GM23248 (cell line): Measurements from ENCODE around the gene RBBP6. TPM values are rescaled to one million over a fixed set of nuclear protein-coding genes. Genes with fewer than 3 reads are reported as not detected.
"Not testable (repeated sequence)": the region's sequence is repeated elsewhere in the genome, so short reads cannot be mapped to it uniquely, and the experiment has no call there.

Experiments
- DNase-seq: peaks from one replicate; pipeline ENCODE4 v3.0.0-alpha.2; 2015
- H2AFZ ChIP-seq: fragments of 200-600 bp; sonication (generic); 2 replicates; pipeline ENCODE4 v1.6.1; 2016; ENCODE audit warnings: antibody characterized with exemption
- H3F3A ChIP-seq: fragments of 200-600 bp; sonication (generic); 2 replicates; pipeline ENCODE4 v1.6.1; 2016; ENCODE audit warnings: mild to moderate bottlenecking, antibody characterized with exemption, mixed run types; ENCODE audit not compliant: insufficient read depth
- H3K27ac ChIP-seq: fragments of 200-600 bp; sonication (generic); 2 replicates; pipeline ENCODE4 v1.5.1; 2016; ENCODE audit warnings: mild to moderate bottlenecking
- H3K27me3 ChIP-seq: fragments of 200-600 bp; sonication (generic); replicated peaks from 2 replicates; pipeline ENCODE4 v1.6.1; 2016; ENCODE audit warnings: mild to moderate bottlenecking; ENCODE audit not compliant: insufficient read depth
- H3K36me3 ChIP-seq: fragments of 200-600 bp; sonication (generic); 2 replicates; pipeline ENCODE4 v1.6.1; 2016; ENCODE audit warnings: low read depth, mild to moderate bottlenecking
- H3K4me1 ChIP-seq: fragments of 200-600 bp; sonication (generic); 2 replicates; pipeline ENCODE4 v1.6.1; 2016; ENCODE audit warnings: mild to moderate bottlenecking; ENCODE audit not compliant: insufficient read depth
- H3K4me2 ChIP-seq: fragments of 200-600 bp; sonication (generic); one replicate; pipeline ENCODE4 v1.6.1; 2016; ENCODE audit warnings: mild to moderate bottlenecking; ENCODE audit not compliant: unreplicated experiment
- H3K4me3 ChIP-seq: fragments of 200-600 bp; sonication (generic); 2 replicates; pipeline ENCODE4 v1.5.1; 2016; ENCODE audit warnings: mild to moderate bottlenecking
- H3K79me2 ChIP-seq: fragments of 200-600 bp; sonication (generic); 2 replicates; pipeline ENCODE4 v1.6.1; 2016; ENCODE audit warnings: mild to moderate bottlenecking; ENCODE audit not compliant: insufficient read depth
- H3K9ac ChIP-seq: fragments of 200-600 bp; sonication (generic); 2 replicates; pipeline ENCODE4 v1.6.1; 2016; ENCODE audit warnings: mild to moderate bottlenecking
- H3K9me2 ChIP-seq: fragments of 200-600 bp; sonication (generic); 2 replicates; pipeline ENCODE4 v1.6.1; 2016; ENCODE audit warnings: mixed run types, mild to moderate bottlenecking, moderate library complexity; ENCODE audit not compliant: insufficient read depth
- H3K9me3 ChIP-seq: fragments of 200-600 bp; sonication (generic); one replicate; pipeline ENCODE4 v1.6.1; 2017; ENCODE audit warnings: low read depth
- H4K20me1 ChIP-seq: fragments of 200-600 bp; sonication (generic); 2 replicates; pipeline ENCODE4 v1.6.0; 2016; ENCODE audit not compliant: insufficient read depth
- EZH2 ChIP-seq: fragments of 200-600 bp; sonication (generic); IDR thresholded peaks from 2 replicates; pipeline ENCODE4 v1.6.1; 2018; ENCODE audit warnings: antibody characterized with exemption, mild to moderate bottlenecking; ENCODE audit not compliant: insufficient read depth, poor library complexity, severe bottlenecking
- EZH2phosphoT487 ChIP-seq: fragments of 200-600 bp; sonication (generic); IDR thresholded peaks from 2 replicates; pipeline ENCODE4 v1.6.1; 2018; ENCODE audit warnings: antibody characterized with exemption, moderate library complexity, mild to moderate bottlenecking, low read depth; ENCODE audit not compliant: insufficient read depth
- WGBS, 2 experiments: methylation state at CpG; one replicate each; pipeline ENCODE4 v1.1.6; 2015 to 2017; ENCODE audit warnings: low lambda C conversion rate in 2 of 2, low coverage in 1 of 2; ENCODE audit errors: missing lambda C conversion rate in 2 of 2; 5-methylcytosine and 5-hydroxymethylcytosine counted together
- in situ Hi-C: fragments of 300-500 bp; cut with MboI; formaldehyde crosslinking; loops from 2 replicates; pipeline ENCODE4 v1.15.0; 2020
- polyA plus RNA-seq: library from polyadenylated mRNA; unstranded; fragments of >200 nt; fragmentation: Nextera tagmentation; extraction: Ambion mirVana; gene quantifications from 2 replicates; pipeline ENCODE4 v1.2.1, GENCODE V29; 2016
- total RNA-seq: library from RNA; depleted of rRNA; stranded (reverse); fragments of >200 nt; shearing (Covaris generic); gene quantifications from 2 replicates; pipeline ENCODE4 v1.2.3, GENCODE V29; 2014

RBBP6 gene
- total and polyA plus RNA-seq, 2 experiments from 2014 or later = 13.8 to 17.3 TPM

DNA sequence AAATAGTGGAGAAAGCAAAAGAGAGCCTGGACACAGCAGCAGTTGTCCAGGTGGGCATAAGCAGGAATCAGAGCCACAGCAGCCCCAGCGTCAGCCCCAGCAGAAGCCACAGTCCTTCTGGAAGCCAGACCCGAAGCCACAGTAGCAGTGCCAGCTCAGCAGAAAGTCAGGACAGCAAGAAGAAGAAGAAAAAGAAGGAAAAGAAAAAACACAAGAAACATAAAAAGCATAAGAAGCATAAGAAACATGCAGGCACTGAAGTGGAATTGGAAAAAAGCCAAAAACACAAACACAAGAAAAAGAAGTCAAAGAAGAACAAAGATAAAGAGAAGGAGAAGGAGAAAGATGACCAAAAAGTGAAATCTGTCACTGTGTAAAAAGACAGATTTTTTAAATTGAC is 32.7 kb downstream of the RBBP6 start:
- H3K4me2 ChIP-seq = no peak overlapping the region
- no peak overlapping the region for H3K27ac ChIP-seq
- no peak overlapping the region for H2AFZ ChIP-seq
- H3K4me3 ChIP-seq = no peak overlapping the region
- in situ Hi-C loops = loop anchor here (10.0 kb wide), 1 partner anchor 243 kb away; no protein-coding TSS in a partner anchor
- 98 to 100% methylated on average over 2 of the region's 2 CpGs for WGBS, 2 experiments
- no peak overlapping the region for H3K9ac ChIP-seq
- 0 out of 2 replicates have a peak, but pooled peaks cover 2% of the 10 kb centered on the region for H3K4me1 ChIP-seq
- H3F3A ChIP-seq = peaks cover 56% of the 10 kb centered on the region
- no peaks in the 10 kb centered on the region for H4K20me1 ChIP-seq
- no peak for TF ChIP-seq EZH2phosphoT487
- TF ChIP-seq EZH2 = no peak
- H3K79me2 ChIP-seq = no peaks in the 10 kb centered on the region
- no peaks in the 10 kb centered on the region for H3K27me3 ChIP-seq
- H3K36me3 ChIP-seq = peaks cover 60% of the 10 kb centered on the region
- DNase-seq = no peak
- no peaks in the 10 kb centered on the region for H3K9me2 ChIP-seq
- no peaks in the 10 kb centered on the region for H3K9me3 ChIP-seq

GRCh38 chr16:24573141-24573540 is 33.8 kb downstream of the RBBP6 start:
- 96 to 98% methylated on average over 6 of the region's 6 CpGs for WGBS, 2 experiments
- H3K27ac ChIP-seq = no peak overlapping the region
- no peak for DNase-seq

DNA sequence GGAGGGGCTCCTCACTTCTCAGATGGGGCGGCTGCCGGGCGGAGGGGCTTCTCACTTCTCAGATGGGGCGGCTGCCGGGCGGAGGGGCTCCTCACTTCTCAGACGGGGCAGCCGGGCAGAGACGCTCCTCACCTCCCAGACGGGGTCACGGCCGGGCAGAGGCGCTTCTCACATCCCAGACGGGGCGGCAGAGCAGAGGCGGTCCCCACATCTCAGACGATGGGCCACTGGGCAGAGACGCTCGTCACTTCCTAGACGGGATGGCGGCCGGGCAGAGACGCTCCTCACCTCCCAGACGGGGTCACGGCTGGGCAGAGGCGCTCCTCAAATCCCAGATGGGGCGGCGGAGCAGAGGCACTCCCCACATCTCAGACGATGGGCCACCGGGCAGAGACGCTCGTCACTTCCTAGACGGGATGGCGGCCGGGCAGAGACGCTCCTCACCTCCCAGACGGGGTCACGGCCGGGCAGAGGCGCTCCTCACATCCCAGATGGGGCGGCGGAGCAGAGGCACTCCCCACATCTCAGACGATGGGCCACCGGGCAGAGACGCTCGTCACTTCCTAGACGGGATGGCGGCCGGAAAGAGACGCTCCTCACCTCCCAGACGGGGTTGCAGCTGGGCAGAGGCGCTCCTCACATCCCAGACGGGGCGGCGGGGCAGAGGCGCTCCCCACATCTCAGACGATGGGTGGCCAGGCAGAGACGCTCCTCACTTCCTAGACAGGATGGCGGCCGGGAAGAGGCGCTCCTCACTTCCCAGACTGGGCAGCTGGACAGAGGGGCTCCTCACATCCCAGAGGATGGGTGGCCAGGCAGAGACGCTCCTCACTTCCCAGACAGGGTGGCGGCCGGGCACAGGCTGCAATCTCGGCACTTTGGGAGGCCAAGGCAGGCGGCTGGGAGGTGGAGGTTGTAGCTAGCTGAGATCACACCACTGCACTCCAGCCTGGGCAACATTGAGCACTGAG is 35.4 kb downstream of the RBBP6 start:
- not testable (repeated sequence) for H2AFZ ChIP-seq, H3K79me2 ChIP-seq, H3K9ac ChIP-seq, H3K9me3 ChIP-seq, H3K9me2 ChIP-seq, H3K4me3 ChIP-seq, H4K20me1 ChIP-seq, H3K27me3 ChIP-seq, H3K4me1 ChIP-seq, H3K4me2 ChIP-seq, DNase-seq, H3K27ac ChIP-seq
- Histone ChIP-seq H3K36me3 (peaks cover 32% of the 10 kb centered on the region), H3F3A (peaks cover 31% of the 10 kb centered on the region)
- WGBS, 2 experiments = 95 to 100% methylated on average over 5 to 46 of the region's 66 CpGs
- in situ Hi-C loops = loop anchor here (10.0 kb wide), 1 partner anchor 240 kb away; no protein-coding TSS in a partner anchor

More at GRCh38 chr16:24573141-24573540, 33.8 kb downstream of the RBBP6 start:
- Histone ChIP-seq H4K20me1 (no peaks in the 10 kb centered on the region), H3K79me2 (no peaks in the 10 kb centered on the region), H3F3A (peaks cover 45% of the 10 kb centered on the region), H2AFZ (no peak overlapping the region), H3K9ac (no peak overlapping the region), H3K4me3 (no peak overlapping the region), H3K27me3 (no peaks in the 10 kb centered on the region), H3K4me2 (no peak overlapping the region), H3K9me2 (no peaks in the 10 kb centered on the region), H3K9me3 (no peaks in the 10 kb centered on the region), H3K36me3 (peaks cover 49% of the 10 kb centered on the region), H3K4me1 (0 out of 2 replicates have a peak, but pooled peaks cover 4% of the 10 kb centered on the region)
- in situ Hi-C loops = loop anchor here (10.0 kb wide), 1 partner anchor 242 kb away; no protein-coding TSS in a partner anchor
- TF ChIP-seq EZH2 (no peak), EZH2phosphoT487 (no peak)

- not testable (repeated sequence) for H3K9ac ChIP-seq, H3K4me1 ChIP-seq, H3K4me3 ChIP-seq, H3K27ac ChIP-seq, H2AFZ ChIP-seq, H3K27me3 ChIP-seq, H4K20me1 ChIP-seq, H3K9me2 ChIP-seq, H3K79me2 ChIP-seq, H3K4me2 ChIP-seq, DNase-seq, H3K9me3 ChIP-seq
- H3K36me3 ChIP-seq = peaks cover 23% of the 10 kb centered on the region
- 85 to 94% methylated on average over 3 to 4 of the region's 4 CpGs for WGBS, 2 experiments
- H3F3A ChIP-seq = peaks cover 24% of the 10 kb centered on the region
- in situ Hi-C loops = loop anchor here (10.0 kb wide), 1 partner anchor 239 kb away; no protein-coding TSS in a partner anchor
These were observed 36.4 kb downstream of the RBBP6 start for GRCh38 chr16:24575791-24576190.
